ENCODE measurements around the gene MYRFL.

MYRFL gene

GRCh38 chr12:69900720-69901131 lies 75.7 kb downstream of the MYRFL start:
- DNase-seq, result peak; percentile 16

GRCh38 chr12:69901221-69901905 lies 76.3 kb downstream of the MYRFL start:
- DNase-seq, result no peak

GRCh38 chr12:69903548-69903947 lies 78.5 kb downstream of the MYRFL start:
- no peak for DNase-seq

GRCh38 chr12:69904777-69905176 lies 79.8 kb downstream of the MYRFL start:
- no peak for DNase-seq

GRCh38 chr12:69905801-69906200 lies 80.8 kb downstream of the MYRFL start:
- no peak for DNase-seq

GRCh38 chr12:69906411-69907216 lies 81.6 kb downstream of the MYRFL start:
- DNase-seq, result no peak

- no peak for DNase-seq
These were observed 83.2 kb downstream of the MYRFL start for GRCh38 chr12:69908203-69908602.

GRCh38 chr12:69910694-69911093 lies 85.7 kb downstream of the MYRFL start:
- no peak for DNase-seq

- DNase-seq, result no peak
These were observed 88.5 kb downstream of the MYRFL start for GRCh38 chr12:69913526-69913925.

- no peak for DNase-seq
These were observed 90.9 kb downstream of the MYRFL start for GRCh38 chr12:69915964-69916363.

- no peak for DNase-seq
These were observed 91.7 kb downstream of the MYRFL start for GRCh38 chr12:69916544-69917235.

- no peak for DNase-seq
These were observed 93.3 kb downstream of the MYRFL start for GRCh38 chr12:69918287-69918686.

- DNase-seq, result no peak
These were observed 94.5 kb downstream of the MYRFL start for GRCh38 chr12:69919495-69919894.

GRCh38 chr12:69921831-69922230 lies 96.8 kb downstream of the MYRFL start:
- DNase-seq, result no peak

GRCh38 chr12:69922999-69923398 lies 98.0 kb downstream of the MYRFL start:
- no peak for DNase-seq

GRCh38 chr12:69925291-69925690 lies 100.3 kb downstream of the MYRFL start:
- no peak for DNase-seq

- no peak for DNase-seq
These were observed 102.1 kb downstream of the MYRFL start for GRCh38 chr12:69927164-69927563.

- DNase-seq, result no peak
These were observed 104.1 kb downstream of the MYRFL start for GRCh38 chr12:69929125-69929524.

GRCh38 chr12:69929531-69929930 lies 104.5 kb downstream of the MYRFL start:
- DNase-seq, result no peak

GRCh38 chr12:69931569-69931968 lies 106.5 kb downstream of the MYRFL start:
- DNase-seq, result no peak

- no peak for DNase-seq
These were observed 107.1 kb downstream of the MYRFL start for GRCh38 chr12:69932154-69932553.

GRCh38 chr12:69932676-69933552 lies 107.9 kb downstream of the MYRFL start:
- no peak for DNase-seq

GRCh38 chr12:69934011-69934410 lies 109.0 kb downstream of the MYRFL start:
- DNase-seq, result no peak
